ENCODE results near the gene SPDYE3. TPM values are rescaled to one million over a fixed set of nuclear protein-coding genes. Genes with fewer than 3 reads are reported as not detected.
A peak's percentile ranks its signal among the peaks of the same experiment; 100 is the strongest.
"Not testable (repeated sequence)": the region's sequence is repeated elsewhere in the genome, so short reads cannot be mapped to it uniquely, and the experiment has no call there.

The SPDYE3 gene
- total RNA-seq, 1 donor from 2014 or later = not detected

DNA sequence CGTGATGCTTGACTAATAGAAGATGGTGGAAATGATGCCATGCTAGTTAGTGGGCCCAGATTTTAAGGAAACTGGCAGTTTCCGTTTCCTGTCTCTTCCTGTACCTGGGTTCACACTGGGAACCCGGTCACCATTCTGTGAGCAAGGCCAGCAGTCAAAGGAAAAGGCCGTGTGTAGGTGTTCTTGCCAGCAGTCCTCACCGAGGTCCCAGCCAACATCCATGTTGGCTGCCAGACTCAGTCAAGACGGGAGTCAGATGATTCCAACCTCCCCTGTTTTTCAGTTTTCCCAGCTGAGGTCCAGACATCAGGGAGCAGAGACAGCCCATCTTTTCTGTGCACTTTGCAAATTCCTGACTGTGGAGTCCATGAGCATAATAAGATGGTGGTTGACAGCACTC, 35.3 kb downstream of the SPDYE3 start:
- H3K9me3 Mint-ChIP-seq = no peaks in the 10 kb centered on the region
- H3K36me3 Mint-ChIP-seq = peaks cover 12% of the 10 kb centered on the region
- H3K27me3 Mint-ChIP-seq = no peaks in the 10 kb centered on the region
- peaks cover 7% of the 10 kb centered on the region for H3K4me1 Mint-ChIP-seq (ENCODE audit: unreplicated experiment)
- H3K4me3 Mint-ChIP-seq = no peak overlapping the region
- TF ChIP-seq, protein P1, sequence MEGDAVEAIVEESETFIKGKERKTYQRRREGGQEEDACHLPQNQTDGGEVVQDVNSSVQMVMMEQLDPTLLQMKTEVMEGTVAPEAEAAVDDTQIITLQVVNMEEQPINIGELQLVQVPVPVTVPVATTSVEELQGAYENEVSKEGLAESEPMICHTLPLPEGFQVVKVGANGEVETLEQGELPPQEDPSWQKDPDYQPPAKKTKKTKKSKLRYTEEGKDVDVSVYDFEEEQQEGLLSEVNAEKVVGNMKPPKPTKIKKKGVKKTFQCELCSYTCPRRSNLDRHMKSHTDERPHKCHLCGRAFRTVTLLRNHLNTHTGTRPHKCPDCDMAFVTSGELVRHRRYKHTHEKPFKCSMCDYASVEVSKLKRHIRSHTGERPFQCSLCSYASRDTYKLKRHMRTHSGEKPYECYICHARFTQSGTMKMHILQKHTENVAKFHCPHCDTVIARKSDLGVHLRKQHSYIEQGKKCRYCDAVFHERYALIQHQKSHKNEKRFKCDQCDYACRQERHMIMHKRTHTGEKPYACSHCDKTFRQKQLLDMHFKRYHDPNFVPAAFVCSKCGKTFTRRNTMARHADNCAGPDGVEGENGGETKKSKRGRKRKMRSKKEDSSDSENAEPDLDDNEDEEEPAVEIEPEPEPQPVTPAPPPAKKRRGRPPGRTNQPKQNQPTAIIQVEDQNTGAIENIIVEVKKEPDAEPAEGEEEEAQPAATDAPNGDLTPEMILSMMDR (conservative IDR thresholded peaks at IDR 0.05) = no peak
- H3K27ac Mint-ChIP-seq = no peak overlapping the region
- DNase-seq (ENCODE audit: extremely low spot score, unreplicated experiment) = no peak

GRCh38 chr7:100344124-100344559, 36.6 kb downstream of the SPDYE3 start:
- H3K4me3 Mint-ChIP-seq = not testable (repeated sequence)
- H3K27ac Mint-ChIP-seq = peak overlapping the region; percentile 52
- peaks cover 16% of the 10 kb centered on the region for H3K36me3 Mint-ChIP-seq

DNA sequence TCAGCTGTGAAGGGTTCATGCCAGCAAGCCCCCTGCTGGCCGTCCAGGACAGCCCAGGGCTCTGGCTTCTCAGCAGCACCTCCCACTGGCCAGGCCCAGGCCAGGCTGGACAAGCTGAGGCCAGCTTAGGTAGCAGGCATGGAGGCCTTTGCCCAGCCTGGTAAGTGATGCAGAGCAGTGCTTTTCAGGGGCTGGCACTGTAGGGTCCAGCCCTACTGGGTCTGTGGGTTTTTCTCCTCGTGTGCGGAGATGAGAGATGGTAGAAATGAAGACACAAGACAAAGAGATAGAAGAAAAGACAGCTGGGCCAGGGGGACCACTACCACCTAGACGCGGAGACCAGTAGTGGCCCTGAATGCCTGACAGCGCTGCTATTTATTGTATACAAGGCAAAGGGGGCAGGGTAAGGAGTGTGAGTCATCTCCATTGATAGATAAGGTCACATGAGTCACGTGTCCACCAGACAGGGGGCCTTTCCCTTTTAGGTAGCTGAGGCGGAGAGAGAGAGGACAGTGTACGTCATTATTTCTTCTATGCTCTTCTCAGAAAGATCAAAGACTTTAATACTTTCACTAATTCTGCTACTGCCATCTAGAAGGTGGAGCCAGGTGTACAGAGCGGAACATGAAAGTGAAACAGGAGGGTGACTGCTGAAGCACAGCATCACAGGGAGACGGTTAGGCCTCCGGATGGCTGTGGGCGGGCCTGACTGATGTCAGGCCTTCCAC, 37.2 kb downstream of the SPDYE3 start:
- DNase-seq (ENCODE audit: extremely low spot score, unreplicated experiment) = peak; percentile 64
- TF ChIP-seq, protein P1 (conservative IDR thresholded peaks at IDR 0.05) = peak; percentile 74
- not testable (repeated sequence) for H3K27me3 Mint-ChIP-seq; H3K9me3 Mint-ChIP-seq; H3K4me1 Mint-ChIP-seq (ENCODE audit: unreplicated experiment); H3K4me3 Mint-ChIP-seq
- peaks cover 17% of the 10 kb centered on the region for H3K36me3 Mint-ChIP-seq
- peak overlapping the region; percentile 52 for H3K27ac Mint-ChIP-seq

More at GRCh38 chr7:100344124-100344559, 36.6 kb downstream of the SPDYE3 start:
- not testable (repeated sequence) for H3K9me3 Mint-ChIP-seq; H3K4me1 Mint-ChIP-seq (ENCODE audit: unreplicated experiment); H3K27me3 Mint-ChIP-seq
- DNase-seq (ENCODE audit: extremely low spot score, unreplicated experiment) = peak; percentile 39

DNA sequence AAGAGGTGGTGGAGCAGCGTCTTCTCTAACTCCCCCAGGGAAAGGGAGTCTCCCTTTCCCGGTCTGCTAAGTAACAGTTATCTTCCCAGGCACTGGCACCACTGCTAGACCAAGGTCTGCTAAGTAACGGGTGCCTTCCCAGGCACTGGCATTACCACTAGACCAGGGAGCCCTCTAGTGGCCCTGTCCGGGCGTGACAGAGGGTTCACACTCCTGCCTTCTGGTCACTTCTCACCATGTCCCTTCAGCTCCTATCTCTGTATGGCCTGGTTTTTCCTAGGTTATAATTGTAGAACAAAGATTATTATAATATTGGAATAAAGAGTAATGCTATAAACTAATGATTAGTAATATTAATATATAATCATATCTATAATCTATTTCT, 37.8 kb downstream of the SPDYE3 start:
- not testable (repeated sequence) for H3K4me1 Mint-ChIP-seq (ENCODE audit: unreplicated experiment); H3K27me3 Mint-ChIP-seq; H3K9me3 Mint-ChIP-seq; DNase-seq (ENCODE audit: extremely low spot score, unreplicated experiment); H3K4me3 Mint-ChIP-seq
- Mint-ChIP-seq H3K36me3 (peaks cover 17% of the 10 kb centered on the region), H3K27ac (peak overlapping the region; percentile 52)
- TF ChIP-seq, protein P1 (conservative IDR thresholded peaks at IDR 0.05) = peak; percentile 72

- no peaks in the 10 kb centered on the region for H3K27me3 Mint-ChIP-seq
- H3K36me3 Mint-ChIP-seq = peaks cover 17% of the 10 kb centered on the region
- H3K27ac Mint-ChIP-seq = no peak overlapping the region
Measured at GRCh38 chr7:100346921-100347320, 39.4 kb downstream of the SPDYE3 start.

GRCh38 chr7:100348805-100349204, 41.3 kb downstream of the SPDYE3 start:
- H3K27me3 Mint-ChIP-seq = no peaks in the 10 kb centered on the region
- TF ChIP-seq, protein P1 (conservative IDR thresholded peaks at IDR 0.05) = no peak
- DNase-seq (ENCODE audit: extremely low spot score, unreplicated experiment) = no peak
- no peak overlapping the region for H3K27ac Mint-ChIP-seq
- H3K4me3 Mint-ChIP-seq = no peak overlapping the region
- no peaks in the 10 kb centered on the region for H3K9me3 Mint-ChIP-seq
- peaks cover 7% of the 10 kb centered on the region for H3K4me1 Mint-ChIP-seq (ENCODE audit: unreplicated experiment)
- peaks cover 17% of the 10 kb centered on the region for H3K36me3 Mint-ChIP-seq

More at GRCh38 chr7:100346921-100347320, 39.4 kb downstream of the SPDYE3 start:
- no peak for DNase-seq (ENCODE audit: extremely low spot score, unreplicated experiment)
- Mint-ChIP-seq H3K4me1 (ENCODE audit: unreplicated experiment) (peaks cover 7% of the 10 kb centered on the region), H3K9me3 (no peaks in the 10 kb centered on the region), H3K4me3 (no peak overlapping the region)
- TF ChIP-seq, protein P1 (conservative IDR thresholded peaks at IDR 0.05) = no peak

Measured in type B pancreatic cell (in vitro differentiated cells).